DND-41 (cell line): ENCODE results near the gene ADSS1.

Experiments
- CTCF ChIP-seq: IDR thresholded peaks from 2 replicates; pipeline ENCODE4 v1.5.1; 2012; ENCODE audit warnings: borderline replicate concordance, low read length, moderate library complexity, mild to moderate bottlenecking; ENCODE audit not compliant: poor library complexity, severe bottlenecking; ENCODE audit errors: extremely low read depth
- EZH2 ChIP-seq: IDR thresholded peaks from 3 replicates; pipeline ENCODE4 v1.6.1; 2012; ENCODE audit warnings: borderline replicate concordance, low read depth, mild to moderate bottlenecking, moderate library complexity, low read length, inconsistent platforms; ENCODE audit not compliant: severe bottlenecking

GRCh38 chr14:104724981-104725771 lies 1.1 kb downstream of the ADSS1 start:
- TF ChIP-seq CTCF (peak; percentile 31), EZH2 (no peak)
